Activated CD4-positive, alpha-beta T cell treated with anti-CD3 and anti-CD28 coated beads, Interleukin-2, amount 50 U/mL, for 16 hours (primary cell): ENCODE data around the gene RNF208.
"Not testable (repeated sequence)": the region's sequence is repeated elsewhere in the genome, so short reads cannot be mapped to it uniquely, and the experiment has no call there.

Source experiments
- DNase-seq: peaks from one replicate; pipeline ENCODE4 v3.0.0-alpha.2; 2020

The RNF208 gene

GRCh38 chr9:137252555-137253506, 30.8 kb upstream of the RNF208 start:
- DNase-seq: no peak

GRCh38 chr9:137251490-137252268, 29.6 kb upstream of the RNF208 start:
- DNase-seq: no peak

- DNase-seq: no peak
Measured at GRCh38 chr9:137251194-137251461, 29.1 kb upstream of the RNF208 start, which contains the start of gene STPG3. Gene STPG3, plus strand, starts transcription at chr9:137251286. Its CDS starts 1 bp downstream, at chr9:137251287.

GRCh38 chr9:137250329-137251193, 28.5 kb upstream of the RNF208 start:
- DNase-seq: no peak

GRCh38 chr9:137247916-137248175, 25.8 kb upstream of the RNF208 start:
- DNase-seq: no peak

- no peak for DNase-seq
Measured at GRCh38 chr9:137247135-137247915, 25.3 kb upstream of the RNF208 start.

GRCh38 chr9:137245450-137246421, 23.7 kb upstream of the RNF208 start:
- DNase-seq: no peak

- no peak for DNase-seq
Measured at GRCh38 chr9:137244486-137245449, 22.7 kb upstream of the RNF208 start.

GRCh38 chr9:137243626-137244485, 21.8 kb upstream of the RNF208 start:
- no peak for DNase-seq

GRCh38 chr9:137243266-137243625, 21.2 kb upstream of the RNF208 start:
- not testable (repeated sequence) for DNase-seq

- no peak for DNase-seq
Measured at GRCh38 chr9:137242269-137243203, 20.5 kb upstream of the RNF208 start.

- DNase-seq: peak; percentile 47
Measured at GRCh38 chr9:137241490-137242268, 19.6 kb upstream of the RNF208 start.

- peak; percentile 100 for DNase-seq
Measured at GRCh38 chr9:137240841-137241489, 18.9 kb upstream of the RNF208 start, which contains the start of gene TUBB4B. Gene TUBB4B, plus strand, starts transcription at chr9:137241287. Its CDS starts 74 bp downstream, at chr9:137241361.

GRCh38 chr9:137240318-137240840, 18.3 kb upstream of the RNF208 start:
- DNase-seq: peak; percentile 65

GRCh38 chr9:137239541-137240200, 17.6 kb upstream of the RNF208 start:
- not testable (repeated sequence) for DNase-seq
